Measurements from ENCODE around the gene SIGLEC8.

- TF ChIP-seq ZNF274 (IDR thresholded peaks at IDR 0.05; ENCODE audit: low read depth, low read length) (no peak), SUZ12 (IDR thresholded peaks at IDR 0.05; ENCODE audit: extremely low read depth, insufficient read depth, insufficient read length) (no peak), YY1 (IDR thresholded peaks at IDR 0.05; ENCODE audit: insufficient read depth, insufficient read length) (no peak)
These were observed 9.7 kb downstream of the SIGLEC8 start for GRCh38 chr19:51448411-51449016.

Measured in NT2/D1 (cell line).